Activated effector memory CD4-positive, alpha-beta T cell treated with Interleukin-2 at 50 U/mL for 16 hours (primary cell): ENCODE data around the gene DNAJC3.
"Not testable (repeated sequence)": the region's sequence is repeated elsewhere in the genome, so short reads cannot be mapped to it uniquely, and the experiment has no call there.

Experiments used
- DNase-seq: peaks from one replicate; pipeline ENCODE4 v3.0.0-alpha.2; 2020

DNAJC3 gene

DNA sequence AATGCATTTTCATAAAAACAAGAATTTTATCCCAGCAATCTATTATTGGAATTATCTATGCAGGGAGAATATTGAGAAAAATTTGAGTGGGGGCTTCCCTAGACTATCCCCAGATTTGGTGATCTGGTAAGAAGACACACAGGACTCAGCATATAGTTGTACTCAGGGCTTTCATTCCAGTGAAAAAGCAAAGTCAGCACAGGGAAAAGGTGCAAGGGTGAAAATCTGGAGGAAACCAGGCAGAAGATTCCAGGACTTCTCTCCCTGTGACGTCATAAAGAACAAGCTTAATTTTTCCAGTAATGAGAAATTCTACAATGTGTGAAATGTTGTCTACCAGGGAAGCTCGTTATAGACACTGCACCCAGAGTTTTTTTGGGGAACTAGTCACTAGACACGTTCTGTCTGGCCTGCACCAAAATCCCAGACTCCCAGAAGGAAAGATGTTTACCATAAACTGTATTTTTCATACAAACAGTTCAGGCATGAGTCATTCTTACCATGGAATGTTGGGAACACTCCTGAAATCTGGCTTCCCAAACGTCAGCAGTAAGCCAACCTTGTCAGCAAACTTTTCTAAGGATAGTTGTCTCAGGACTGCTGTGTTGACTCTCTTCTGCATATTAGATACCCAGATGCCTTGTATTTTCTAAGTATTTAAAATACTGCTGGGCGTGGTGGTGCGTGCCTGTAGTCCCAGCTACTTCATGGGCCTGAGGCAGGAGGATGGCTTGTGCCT lies 107.4 kb downstream of the DNAJC3 start:
- DNase-seq, result no peak

DNA sequence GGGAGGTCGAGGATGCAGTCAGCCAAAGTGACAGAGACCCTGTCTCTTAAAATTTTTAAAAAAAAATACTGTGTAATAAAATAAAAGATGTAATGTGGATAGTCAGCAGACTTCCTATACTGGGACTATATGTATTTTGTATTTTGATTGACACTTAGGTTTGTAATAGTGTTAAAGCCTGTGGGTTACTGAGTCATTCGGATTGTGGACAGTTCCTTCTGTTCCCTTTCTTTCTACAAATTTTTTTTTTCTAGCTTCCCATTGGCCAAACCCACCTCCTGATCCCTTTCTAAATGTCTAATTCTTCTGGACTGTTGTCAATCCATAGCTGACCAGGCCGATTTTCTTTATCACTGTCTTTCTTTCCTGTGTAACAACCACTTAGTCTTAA lies 108.0 kb downstream of the DNAJC3 start:
- no peak for DNase-seq

DNA sequence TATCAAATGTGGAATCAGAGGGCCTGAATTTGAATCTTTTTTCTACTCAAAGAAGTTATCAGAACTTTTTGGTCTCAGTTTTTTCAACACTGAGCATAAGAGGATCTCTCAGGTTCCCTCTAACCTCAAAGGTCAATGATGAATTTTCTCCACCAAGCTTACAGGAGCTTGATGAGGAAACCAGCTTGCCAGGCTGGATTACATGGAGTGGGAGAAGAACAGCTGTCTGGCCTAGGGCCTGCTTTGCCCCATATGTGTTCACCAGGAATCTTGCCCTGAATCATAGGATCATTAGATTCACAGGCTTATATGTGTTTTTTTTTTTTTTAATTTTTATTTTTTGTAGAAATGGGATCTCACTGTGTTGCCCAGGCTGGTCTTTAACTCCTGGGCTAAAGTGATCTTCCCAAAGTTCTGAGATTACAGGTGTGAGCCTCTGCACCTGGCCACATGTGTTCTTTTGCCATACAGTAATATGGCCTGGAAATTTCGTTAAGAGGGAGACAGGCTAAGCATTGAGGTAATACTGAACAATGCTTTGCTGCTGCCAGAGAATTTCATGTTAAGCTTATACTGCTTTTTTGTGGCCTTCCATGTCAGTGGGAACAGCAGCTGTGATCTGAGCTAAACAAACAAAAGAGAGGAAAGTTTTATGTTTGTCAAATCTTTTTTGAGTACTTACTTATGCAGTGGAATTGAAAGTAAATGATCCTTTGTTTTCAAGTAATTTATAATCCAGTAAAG lies 110.6 kb downstream of the DNAJC3 start:
- DNase-seq, result no peak

DNA sequence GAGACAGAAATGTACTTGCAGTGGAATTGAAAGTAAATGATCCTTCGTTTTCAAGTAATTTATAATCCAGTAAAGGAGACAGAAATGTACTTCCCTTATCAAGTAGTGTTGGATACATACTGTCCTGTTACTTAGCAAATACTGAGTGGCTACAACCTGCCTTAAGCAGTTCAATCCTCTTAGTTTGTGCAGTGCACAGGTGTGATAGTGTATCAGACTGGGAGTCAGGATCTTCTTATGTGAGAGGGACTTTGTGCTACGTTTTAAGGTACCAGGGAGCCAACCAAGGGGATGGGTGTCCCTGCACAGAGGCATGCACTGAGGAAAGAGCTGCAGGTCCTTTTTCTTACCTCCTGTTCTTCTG lies 111.1 kb downstream of the DNAJC3 start:
- DNase-seq, result no peak

DNA sequence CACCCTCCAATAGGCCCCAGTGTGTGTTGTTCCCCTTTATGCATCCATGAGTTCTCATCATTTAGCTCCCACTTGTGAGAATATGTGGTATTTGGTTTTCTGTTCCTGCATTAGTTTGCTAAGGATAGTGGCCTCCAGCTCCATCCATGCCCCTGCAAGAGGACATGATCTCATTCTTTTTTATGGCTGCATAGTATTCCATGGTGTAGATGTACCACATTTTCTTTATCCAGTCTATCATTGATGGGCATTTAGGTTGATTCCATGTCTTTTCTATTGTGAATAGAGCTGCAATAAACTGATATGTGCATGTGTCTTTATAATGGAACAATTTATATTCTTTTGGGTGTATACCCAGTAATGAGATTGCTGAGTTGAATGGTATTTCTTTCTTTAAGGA lies 112.4 kb downstream of the DNAJC3 start:
- DNase-seq, result not testable (repeated sequence)

DNA sequence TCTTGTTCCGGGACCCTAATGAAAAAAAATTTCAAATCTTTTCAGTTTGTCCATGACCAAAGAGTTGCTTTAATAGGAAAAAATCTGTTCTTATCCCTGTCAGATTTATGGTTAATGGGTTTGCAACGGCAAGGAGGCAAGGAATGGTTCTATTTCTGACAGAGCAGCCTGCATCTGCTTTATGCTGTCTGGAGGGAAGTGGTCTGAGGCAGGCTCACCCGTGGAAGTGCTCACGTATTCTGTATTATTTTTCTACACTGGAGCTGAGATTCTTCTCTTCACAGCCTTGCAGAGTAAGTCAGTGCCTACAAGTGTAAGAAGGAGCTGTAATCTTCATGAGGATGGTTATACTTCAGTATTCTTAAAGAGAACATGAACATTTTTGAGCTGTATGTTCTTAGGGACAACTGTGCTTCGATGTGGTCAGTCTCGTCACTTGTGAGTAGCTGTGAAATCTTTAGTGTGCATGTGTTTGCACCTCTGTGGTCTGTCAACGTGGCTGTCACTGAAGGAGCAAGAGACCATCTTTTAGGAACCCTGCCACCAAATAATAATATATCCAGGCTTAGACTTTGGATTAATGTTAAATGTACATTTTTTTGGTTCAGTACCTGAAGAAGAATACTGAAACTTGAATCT lies 114.3 kb downstream of the DNAJC3 start:
- DNase-seq, result no peak

DNA sequence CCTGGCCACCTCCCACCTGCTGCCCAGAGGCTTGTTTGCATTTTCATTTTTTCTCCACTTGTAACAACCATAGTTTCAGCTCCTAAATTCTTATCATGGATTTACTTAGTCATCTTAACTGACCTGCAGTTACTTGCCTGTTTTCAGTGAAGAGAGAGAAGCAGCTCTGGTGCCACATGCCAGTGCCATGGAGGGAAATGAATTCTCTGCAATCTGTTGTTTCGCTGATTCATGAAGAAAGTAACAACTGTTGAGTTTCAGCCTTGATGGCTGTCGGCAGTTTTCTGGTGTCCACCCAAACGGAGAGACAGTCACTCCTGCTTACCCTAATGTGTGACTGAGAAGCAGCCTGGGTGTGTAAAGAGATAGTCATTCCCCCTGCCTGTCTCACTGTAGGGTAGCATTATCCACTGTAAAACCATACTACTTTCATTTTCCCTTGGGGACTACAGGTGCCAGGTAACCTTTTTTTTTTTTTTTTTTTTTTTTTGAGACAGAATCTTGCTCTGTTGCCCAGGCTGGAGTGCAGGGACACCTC lies 116.1 kb downstream of the DNAJC3 start:
- DNase-seq, result no peak

DNA sequence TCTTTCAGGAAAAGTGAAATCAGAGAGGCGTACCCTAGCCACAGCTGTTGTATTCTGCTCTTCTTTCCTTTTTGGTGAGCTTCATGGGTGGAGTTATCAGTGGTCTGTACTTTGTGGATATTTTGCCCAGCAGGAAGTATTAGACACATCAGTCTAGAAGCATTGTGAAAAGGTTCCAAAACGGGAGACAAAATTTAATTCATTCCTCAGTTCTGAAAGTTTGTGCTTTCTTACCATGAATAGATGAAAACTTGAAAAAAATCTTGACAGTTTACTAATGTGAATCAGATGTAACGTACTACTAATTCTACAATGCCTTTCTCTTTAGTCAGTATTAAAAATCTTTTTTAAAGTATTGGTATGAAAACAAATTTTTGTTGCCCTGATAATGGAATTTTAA lies 116.8 kb downstream of the DNAJC3 start:
- DNase-seq, result no peak

DNA sequence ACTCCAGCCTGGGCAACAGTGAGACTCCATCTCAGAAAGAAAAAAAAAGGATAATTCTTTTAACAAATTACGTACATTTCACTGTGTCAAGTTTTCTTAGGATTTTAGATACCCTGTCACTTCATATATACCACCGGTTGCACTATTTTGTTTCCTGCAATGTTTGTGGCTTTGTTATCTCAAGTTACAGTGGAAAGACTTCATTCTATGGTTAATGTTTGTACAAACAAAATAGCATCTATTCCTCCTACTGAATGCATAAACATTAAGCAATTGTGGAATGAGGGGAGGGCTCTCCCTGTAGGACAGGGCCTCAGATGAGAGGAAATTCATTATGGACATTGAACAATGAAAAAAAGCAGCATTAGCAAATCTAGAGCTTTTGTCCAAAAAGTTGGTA lies 120.1 kb downstream of the DNAJC3 start:
- DNase-seq, result no peak

DNA sequence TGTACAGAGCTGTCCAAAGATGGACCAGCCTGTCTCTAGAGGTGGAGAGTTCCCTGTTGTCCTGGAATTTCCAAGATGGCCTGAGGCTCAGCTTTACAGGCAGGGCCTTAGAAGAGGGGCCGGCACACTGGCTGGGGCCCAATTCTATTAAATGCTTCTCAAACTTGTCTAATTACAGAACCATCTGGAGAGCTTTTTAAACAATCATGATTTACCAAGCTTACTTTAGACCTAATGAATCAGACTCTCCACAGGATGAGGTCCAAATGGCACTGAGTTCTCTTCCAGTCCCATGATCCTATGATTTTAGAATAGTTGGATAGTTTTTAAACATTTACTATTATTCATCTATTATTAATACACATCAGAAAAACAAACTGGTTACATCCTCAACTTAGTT lies 123.5 kb downstream of the DNAJC3 start:
- no peak for DNase-seq

DNA sequence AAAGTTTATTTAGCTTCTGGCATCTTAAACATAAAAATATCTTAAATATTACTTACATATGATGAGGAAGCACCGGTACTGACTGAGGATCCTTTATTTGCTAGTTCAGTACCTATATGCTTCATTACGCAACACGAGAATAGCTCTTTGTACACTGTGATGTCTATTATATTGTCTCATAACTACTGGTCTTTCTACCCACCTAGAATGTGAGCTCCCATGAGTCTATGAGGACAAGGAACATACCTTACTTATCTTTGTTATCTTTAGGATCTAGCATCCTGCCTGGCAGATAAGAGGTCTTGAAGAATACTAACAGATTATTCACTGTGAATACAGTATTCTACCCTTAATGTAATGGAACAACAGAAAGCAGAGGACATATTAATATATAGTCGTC lies 124.9 kb downstream of the DNAJC3 start:
- DNase-seq, result no peak

DNA sequence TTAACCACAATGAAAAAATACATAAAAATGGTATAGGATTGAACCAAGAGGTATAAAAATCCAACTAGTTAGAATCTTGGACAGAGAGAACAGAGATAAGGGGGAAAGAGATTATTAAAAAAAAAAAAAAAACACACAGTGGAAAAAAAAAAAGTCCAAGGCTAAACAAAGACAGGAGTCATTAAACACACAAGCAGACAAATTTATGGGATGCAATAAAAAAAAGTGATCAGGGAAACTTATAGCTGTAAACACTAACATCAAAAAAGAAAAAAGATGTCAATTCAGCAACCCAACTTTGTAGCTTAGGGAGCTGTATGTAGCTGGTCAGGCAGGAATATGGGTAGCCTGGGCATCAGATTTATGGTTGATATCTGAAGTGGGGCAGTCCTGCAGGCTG lies 129.0 kb downstream of the DNAJC3 start:
- DNase-seq, result no peak

DNA sequence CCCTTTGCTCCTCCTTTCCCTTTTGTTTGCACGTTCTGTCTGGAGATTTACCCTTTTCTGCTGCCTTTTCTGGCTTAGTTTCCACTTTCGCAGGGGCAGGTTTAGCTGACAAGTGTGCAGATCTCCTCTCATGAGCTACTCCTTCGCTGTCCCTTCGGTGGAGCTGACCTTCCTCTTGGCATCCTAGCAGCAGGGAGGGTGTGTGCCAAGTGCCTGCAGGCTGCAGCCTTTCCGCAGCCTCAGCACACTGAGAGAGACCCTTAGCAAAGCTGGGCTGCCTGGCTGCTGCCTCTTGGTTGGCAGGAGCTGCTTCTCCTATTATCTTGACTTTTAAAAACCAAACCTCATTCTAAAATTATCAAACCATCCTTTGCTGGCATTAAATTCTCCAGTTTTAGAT lies 132.5 kb downstream of the DNAJC3 start:
- no peak for DNase-seq

DNA sequence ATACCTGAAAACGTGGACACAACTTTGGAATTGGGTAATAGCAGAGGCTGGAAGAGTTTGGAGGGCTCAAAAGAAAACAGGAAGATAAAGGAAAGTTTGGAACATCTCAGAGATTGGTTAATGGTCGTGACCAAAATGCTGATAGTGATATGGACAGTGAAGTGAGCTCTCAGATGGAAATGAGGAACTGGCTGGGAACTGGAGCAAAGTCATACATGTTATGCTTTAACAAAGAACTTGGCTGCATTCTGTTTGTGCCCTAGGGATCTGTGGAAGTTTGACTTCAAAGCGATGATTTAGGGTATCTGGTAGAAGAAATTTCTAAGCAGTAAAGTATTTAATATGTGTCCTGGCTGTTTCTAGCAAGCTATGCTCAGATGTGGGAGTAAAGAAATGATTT lies 136.2 kb downstream of the DNAJC3 start:
- no peak for DNase-seq

DNA sequence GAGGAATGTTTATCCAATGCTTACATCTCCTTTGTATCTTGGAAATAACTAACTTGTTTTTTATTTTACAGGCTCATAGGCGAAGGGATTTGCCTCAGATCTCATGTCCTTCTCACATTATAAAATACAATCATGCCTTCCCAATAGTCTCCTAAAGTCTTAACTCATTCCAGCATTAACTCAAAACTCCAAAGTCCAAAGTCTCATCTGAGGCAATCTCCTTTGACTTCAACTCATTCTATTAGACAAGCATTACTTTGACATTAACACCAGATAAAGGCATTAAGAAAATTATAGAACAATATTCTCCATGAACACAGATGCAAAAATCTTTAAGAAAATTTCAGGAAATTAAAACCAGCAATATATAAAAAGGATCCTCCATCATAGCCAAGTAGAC lies 137.6 kb downstream of the DNAJC3 start:
- DNase-seq, result no peak

DNA sequence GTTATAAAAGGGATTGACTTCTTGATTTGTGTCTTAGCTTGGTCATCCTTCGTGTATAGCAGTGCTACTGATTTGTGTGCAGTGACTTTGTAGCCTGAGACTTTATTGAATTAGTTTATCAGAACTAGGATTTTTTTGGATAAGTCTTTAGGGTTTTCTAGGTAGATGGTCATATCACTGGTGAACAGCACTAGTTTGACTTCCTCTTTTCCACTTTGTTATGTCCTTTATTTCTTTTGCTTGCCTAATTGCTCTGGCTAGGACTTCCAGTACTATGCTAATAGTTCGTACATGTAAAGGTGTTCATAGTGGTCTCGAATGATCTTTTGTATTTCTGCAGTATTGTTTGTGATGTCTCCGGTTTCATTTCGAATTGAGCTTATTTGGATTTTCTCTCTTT lies 145.4 kb downstream of the DNAJC3 start:
- no peak for DNase-seq

DNA sequence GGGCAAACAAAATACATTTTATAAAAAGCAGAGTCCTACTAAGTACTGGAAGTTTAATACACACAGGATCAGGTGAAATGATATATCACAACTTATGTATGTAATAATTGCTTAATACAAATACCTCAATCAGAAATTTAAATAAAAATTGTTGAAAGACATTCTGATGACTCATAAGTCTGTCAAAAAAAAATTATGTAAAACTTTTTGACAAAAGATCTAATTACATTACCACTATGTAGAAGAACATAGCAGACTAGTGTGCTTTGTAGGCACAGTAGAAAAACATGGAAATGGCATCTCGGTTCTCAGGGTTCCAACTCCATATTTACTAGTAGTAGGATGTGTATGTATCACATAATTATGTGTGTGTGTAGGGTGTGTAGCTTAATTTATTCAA lies 156.2 kb downstream of the DNAJC3 start:
- no peak for DNase-seq

DNA sequence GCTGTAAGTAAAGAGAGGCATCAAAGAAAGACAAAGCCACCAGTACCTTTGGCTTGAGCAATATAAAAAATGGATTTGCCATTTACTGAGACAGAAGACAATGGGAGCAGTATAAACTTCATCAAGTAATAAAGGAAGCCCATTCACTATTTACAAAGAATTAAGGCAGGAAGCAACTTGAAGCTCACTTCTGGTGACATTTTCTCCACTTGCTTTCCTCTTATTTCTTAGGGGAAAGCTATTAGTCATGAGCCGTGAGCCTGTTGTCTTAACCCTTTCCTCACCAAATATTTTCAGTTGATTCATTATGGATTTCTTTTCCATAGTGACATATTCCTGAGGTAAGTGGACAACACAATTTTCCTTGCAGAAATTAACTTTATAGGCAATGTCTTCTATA lies 156.8 kb downstream of the DNAJC3 start:
- no peak for DNase-seq

DNA sequence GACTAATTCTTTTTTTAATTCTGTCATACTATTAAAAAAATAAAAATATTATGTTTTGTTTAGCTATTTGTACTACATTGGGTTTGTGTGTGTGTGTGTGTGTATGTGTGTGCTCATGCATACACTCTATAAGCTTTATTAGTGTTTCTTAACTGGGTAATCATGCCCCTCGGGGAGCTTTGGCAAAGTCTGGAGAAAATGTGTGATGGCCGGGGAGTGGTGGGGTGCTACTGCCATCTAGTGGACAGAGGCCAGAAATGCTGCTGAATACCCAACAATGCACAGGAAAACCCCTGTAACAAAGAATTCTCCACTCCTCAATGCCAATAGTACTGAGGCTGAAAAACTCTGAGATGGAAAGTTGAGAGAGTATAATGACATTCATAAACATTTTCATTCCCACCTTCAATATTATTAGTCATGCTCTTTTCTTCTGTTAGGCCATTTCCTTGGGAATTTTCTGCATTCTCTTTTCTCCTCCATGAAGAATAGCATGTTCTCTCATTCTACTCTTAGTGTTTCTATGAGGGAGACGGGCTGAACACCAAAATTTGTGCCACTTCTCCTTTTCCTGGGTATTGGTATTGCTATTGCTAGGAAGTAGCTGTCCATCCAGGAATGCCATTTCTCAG lies 157.3 kb downstream of the DNAJC3 start:
- DNase-seq, result peak; percentile 32

DNA sequence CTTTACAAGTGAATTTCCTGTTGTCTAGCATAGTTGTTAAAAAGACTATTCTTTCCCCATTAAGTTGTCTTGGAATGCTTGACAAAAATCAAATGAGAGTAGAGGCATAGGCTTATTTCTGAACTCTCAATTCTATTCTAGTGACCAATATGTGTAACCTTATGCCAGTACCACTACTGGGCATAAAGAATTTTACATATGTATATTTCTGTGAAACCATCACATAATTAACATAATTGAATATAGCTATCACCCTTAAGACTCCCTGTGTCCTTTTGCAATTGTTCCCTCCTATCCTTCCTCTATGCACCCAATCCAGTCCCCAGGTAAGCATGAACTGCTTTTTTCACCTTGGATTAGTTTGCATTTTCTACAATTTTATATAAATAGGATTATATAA lies 165.0 kb downstream of the DNAJC3 start:
- DNase-seq, result no peak

DNA sequence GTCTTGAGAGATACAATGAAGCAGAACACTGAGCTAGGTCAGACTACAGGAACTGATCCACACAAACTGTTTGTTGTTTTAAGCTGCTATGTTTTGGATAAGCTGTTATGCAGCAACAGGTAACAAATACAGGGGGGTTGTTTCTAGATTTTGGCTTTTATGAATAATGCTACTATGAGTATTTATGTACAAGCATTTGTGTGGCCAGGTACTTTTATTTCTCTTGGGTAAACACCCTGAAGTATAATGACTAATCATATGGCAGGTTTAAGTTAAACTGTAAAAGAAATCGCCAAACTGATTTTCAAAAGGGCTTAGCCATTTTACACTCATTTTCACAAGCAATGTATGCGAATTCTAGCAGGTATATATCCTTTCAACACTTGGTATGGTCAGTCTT lies 166.0 kb downstream of the DNAJC3 start:
- DNase-seq, result no peak
